HG03045 (cell line): ENCODE measurements around the gene TMEM250.

Source experiments
- ATAC-seq: cut with Tn5 transposase; IDR thresholded peaks from one replicate; pipeline ENCODE4 v1.9.1; 2021; ENCODE audit warnings: mild to moderate bottlenecking, moderate library complexity; ENCODE audit not compliant: unreplicated experiment

Gene TMEM250

DNA sequence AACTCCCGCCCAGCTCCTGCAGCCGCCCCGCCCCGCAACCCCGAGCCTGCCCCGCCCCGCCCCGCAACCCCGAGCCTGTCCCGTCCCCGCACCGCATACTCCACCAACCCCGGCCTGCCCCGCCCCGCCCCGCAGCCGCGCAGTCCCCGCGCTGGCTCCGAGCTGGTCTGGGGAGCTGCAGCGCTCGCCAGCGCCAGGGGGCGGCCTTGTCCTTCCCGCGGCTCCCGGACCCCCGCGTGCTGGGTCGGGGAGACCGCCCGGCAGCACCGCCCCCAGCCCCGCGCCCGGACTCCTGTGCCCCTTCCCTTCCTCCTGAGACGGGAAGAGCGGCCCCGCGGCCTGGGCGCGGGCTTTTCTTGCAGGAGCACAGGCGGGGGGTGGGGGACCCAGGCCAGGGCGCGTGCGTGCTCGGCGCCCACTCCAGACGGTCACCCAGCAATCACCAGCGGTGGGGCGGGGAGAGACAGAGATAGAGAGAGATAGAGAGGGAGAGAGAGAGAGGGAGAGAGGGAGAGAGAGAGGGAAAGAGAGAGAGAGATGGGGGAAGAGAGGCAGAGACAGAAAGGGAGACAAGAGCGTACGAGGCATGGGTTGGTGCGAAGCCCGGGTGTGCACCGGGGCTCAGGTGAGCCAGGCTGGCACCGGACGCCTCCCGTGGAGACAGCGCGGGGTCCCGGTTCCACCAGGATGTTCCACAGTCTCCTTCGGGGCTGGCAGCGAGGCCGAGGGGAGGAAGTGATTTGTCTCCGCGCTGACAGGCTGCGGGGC, 14.7 kb upstream of the TMEM250 start:
- ATAC-seq: no peak

DNA sequence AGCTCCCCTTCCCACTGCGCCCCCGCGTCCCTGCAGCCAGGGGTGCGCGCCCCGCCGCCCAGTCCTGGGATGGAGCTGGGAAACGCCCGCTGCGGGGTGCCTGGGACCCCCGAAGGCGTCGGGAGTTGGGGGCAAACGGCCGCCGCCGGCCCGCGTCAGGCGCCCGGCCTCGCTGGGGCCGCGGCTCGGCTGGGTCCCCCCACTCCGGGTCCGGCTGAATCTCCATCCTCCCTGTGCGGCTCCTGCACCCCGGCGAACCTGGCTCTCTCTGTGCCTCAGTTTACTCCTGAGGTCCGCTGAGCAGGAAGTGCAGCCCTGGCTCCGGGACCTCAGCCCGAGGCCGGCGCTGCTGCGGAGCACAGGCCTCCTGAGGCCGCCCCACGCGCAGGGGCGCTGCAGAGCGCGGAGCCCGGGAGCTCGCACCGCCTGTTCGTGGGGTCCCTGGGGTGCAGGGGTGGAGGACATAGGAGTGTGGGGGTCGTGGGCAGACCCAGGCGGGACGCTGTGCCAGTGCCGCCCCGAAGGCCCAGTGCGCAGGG, 13.9 kb upstream of the TMEM250 start:
- no peak for ATAC-seq

DNA sequence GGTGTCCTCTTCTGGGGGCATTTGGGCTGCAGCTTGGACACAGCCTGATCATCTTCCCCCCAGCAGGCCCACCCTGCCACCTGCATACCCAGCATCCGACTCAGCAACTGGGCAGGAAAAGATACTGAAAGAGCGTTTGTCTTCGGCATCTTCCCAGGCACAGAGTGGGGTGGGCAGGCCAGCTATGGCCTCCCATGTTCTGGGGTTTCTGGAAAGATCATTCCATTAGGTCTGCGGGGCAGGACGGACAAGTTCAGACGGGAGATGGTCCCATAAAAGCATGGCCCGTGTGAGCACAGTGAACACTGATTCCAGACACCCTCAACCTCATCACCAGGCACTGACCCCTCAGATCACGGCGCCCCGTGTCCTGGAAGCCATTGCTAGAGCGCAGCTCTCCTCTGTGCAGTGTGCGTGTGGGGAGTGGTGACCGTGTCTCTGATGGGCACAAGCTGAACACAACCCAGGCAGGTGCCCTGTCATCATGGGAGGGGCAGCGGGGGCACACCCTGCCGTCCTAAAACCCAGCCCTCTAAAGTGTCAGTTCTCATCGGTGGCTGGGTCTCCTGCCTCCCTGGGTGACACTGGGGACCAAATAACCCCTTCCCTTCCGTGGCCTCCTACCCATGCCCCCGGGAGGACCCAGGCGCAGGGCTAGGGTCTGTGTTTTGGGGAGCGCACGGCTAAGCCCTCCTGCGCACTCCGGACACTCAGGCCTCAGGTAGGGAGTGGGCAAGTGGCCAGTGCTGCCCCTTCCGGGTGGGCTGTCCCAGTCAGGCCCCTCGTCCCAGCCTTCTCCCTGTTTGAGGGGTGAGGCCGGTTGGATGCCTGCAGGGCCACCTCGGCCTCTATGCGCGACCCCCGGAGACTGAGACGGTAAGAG, 13.2 kb upstream of the TMEM250 start:
- ATAC-seq: no peak

DNA sequence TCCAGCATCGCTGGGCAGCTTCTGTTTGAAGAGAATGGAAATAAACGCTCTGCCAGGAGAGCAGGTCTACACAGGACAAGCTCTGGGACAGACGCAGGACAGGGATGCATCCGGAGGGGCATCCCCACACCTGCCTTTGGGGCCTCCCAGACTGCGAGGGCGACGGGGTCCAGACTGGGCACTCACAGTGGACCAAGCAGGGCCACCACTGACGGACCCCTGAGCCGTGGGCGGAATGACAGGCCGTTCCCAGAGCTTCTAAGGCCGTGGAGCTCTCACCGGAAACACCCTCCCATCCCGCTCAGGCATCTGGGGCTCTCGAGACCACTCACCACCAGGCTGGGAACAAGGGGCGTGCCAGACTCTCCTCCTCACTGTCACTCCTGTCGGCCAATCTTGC, 10.5 kb upstream of the TMEM250 start:
- ATAC-seq: no peak

DNA sequence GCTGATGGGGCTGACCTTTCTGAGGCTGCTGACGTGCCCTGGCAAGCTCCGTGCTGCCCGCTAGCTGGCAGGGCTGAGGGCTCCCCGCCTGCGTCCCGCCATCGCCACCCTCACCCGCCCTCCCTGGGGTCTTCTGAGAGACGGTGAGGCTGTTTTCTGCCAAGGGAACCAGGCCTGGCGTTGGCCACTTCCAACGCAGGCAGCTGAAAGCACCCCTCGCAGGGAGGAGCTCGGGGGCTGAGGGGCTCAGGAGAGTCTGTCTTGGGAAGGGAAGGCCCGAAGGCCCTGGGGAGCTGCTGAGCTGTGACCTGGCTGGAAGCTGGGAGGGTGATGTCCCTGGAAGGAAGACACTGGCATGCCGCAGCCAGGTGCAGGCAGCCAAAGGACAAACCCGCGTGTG, 9.8 kb upstream of the TMEM250 start:
- ATAC-seq: no peak

DNA sequence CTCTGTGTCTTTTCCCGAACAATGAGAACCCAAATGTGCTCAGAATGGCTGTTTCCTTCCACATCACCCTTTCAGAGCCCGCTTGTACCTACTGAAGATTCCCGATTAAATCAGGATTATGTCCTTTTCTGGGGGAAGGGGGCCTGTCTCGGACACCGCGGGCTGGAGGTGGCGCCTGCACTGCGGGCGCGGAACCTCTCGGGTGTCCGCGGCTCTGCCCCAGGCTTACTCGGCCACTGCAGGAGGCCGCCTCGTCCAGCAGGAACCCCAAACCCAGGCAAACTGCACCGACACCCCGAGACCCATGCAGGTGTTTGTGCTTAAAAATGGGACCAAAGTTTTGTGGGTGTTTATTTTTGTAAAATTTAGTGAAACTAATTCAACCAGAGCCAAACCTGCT, 8.6 kb upstream of the TMEM250 start:
- no peak for ATAC-seq

DNA sequence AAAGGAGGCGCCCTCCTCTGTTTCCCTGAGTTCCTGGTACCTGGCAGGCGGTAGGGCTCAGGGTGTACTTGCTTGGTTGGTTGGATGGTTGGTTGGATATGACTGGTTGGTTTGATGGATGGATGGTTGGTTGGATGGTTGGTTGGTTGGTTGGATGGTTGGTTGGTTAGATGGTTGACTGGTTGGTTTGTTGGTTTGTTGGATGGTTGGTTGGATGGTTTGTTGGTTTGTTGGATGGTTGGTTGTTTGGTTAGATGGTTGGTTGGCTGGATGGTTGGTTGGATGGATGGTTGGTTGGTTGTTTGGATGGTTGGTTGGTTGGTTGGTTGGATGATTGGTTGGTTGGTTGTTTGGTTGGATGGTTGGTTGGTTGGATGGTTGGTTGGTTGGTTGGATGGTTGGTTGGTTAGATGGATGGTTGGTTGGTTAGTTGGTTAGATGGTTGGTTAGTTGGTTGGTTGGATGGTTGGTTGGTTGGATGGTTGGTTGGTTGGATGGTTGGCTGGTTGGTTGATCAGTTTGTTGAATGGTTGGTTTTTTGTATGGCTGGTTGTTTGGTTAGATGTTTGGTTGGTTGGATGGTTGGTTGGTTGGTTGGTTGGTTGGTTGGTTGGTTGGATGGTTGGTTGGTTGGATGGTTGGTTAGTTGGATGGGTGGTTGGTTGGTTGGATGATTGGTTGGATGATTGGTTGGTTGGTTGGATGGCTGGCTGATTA, 6.5 kb upstream of the TMEM250 start:
- ATAC-seq: no peak

DNA sequence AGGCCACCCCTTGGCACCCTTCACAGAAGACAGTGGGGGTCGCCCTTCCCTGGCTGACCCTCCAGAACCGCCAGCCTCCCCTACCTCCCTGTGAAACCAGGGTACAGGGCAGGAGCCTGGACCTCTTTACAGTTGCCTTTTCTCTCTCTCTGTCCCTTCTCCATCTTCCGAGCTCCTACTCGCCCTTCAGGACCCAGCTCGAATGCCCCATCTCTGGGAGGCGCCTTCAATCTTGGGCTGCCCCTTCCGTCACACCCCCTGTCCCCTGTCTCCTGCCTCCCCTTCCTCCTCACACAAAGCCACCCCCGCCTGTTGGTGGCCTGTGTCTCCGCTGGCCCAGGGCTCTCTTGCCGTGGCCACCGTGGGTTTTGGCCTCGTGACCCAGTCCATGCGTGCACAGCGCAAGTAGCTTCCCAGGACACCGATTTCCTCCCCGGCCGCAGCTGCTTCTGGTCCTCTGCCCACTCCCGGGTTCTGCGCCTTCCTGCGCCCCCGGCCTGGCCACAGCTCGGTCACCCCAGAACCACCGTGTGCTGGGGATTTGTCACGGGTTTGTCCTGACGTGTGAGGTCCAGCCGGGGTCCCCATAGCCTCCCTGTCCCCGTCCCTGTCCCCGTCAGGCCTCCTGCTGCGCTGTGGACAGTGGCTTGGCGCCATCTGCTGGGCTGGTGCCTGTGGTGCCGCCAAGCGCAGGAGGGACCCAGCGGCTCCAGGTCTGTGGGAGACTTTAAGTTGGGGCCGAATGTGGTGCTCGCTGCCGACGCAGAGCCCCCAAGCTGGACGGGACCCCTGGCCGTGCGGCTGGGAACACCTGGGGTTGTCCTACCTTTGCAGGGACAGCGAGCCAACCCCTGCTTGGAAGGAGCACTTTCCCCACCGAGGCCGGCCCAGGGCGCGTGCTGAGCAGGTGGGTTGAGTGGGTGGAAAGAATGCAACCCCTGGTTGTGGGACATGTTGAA, 4.0 kb upstream of the TMEM250 start:
- no peak for ATAC-seq

DNA sequence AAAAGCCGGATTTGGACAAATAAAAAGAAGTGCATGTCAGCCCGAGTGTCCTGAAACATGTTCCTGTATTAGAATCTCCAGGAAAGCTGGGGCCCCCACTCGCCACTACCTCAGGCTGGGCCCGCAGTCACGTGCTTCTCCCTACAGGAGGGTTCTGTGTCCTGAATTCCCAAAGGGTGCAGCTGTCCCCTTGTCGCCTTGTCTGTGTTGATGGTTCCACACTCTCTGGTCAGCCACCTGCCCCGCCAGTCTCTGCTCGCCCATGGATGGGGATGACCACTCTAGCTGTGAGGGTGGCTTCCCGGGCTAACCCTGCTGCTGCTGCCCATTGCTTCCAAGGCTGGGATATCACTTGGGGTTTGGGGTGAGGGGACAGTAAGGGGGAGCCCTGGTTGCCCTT, 3.1 kb upstream of the TMEM250 start:
- ATAC-seq: no peak

DNA sequence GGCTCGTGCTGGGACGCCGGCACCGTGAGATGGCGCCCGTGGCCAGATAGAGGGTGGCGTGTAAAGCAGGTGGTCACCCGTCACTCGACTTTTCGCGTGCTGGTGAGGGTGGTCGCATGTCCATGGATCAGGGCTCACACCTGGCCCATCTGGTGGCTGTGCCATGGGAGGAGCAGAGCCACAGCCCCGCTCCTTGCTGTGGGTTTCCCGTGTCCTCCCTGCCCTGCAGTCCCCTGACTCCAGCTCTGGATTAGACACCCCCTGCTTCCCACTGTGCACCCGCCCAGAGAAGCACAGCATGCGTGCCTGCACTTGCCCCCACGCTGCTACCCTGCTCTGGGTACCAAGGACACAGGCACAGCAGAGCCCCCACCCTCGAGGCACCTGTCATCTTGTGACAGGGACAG, 1.8 kb upstream of the TMEM250 start:
- no peak for ATAC-seq

DNA sequence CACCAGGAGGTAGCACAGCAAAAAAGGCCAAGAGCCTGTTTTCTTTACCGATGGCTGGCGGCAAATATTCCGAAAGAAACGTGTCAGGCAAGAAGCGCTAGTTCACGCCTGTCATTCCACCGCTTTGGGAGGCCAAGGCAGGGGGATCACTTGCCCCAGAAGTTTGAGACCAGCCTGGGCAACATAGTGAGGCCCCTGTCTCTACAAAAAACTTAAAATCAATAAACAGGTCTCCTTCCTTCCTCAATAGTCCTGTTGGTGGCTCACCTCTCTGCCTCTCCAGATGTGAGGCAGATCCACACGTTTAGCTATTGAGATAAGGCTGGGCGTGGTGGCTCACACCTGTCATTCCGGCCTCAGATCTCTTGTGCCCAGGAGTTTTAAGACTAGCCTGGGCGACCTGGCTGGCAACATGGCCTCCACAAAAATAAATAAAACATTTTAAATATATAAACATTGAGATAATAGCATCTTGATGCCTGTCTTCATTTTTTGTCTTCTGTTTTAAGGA, 1.3 kb upstream of the TMEM250 start:
- ATAC-seq: no peak

DNA sequence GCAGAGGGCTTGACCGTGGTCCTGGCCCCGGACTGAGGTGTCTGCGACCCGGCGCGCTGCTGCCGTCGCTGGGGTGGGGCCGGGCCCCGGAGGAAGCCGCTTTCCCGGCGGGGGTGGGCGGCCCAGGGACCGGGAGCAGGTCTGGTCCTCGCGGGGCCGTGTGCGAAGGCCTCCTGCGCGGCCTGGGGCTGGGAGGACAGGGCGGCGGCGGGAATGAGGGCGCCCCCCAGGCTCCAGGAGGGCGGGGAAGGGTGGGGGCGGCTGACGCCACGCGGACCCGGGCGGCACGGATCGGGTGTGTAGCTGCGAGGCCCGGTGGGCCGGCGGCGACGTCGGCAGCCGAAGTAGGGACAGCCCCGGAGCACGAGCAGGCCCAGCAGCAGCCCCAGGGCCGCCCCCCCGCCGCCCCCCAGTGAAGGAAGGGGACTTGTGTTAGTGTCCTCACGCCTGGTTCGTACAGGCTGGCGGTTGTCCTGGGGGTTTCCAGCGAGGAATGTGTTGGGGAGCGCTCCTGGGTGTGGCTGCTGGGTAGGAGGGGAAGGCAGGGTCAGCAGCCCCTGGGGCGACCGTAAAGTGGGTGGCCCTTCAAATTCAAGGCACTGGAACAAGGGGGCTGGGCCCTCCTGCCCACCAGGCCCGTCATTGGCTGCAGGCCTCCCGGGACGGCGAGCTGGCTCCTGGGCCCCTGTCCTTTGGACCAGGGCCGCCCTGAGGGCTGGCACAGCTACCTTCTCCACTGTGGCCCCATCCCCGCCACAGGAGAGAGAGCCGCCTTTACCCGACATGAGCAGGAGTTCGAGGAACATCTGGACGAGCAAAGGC, 597 bp upstream of the TMEM250 start:
- ATAC-seq: peak; percentile 2

DNA sequence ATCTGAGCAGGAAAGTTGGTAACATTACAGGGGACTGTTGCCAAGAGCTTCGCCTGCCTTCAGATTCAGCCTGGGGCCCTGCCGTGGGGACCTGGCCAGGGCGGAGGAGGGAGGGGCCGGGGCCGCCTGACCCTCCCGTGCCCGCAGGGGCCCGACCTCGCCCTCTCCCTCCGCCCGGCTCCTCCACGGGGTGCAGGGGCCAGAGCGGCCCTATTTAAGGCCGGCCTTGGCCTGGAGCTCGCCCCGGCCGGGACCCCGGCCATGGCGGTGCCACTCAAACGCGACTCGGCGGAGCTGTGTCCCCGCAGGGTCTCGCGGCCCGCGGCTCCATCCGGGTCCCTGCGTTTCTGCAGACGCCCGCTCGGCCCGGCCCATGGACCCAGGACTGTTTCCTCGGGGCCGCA, 757 bp downstream of the TMEM250 start:
- ATAC-seq: peak; percentile 7

DNA sequence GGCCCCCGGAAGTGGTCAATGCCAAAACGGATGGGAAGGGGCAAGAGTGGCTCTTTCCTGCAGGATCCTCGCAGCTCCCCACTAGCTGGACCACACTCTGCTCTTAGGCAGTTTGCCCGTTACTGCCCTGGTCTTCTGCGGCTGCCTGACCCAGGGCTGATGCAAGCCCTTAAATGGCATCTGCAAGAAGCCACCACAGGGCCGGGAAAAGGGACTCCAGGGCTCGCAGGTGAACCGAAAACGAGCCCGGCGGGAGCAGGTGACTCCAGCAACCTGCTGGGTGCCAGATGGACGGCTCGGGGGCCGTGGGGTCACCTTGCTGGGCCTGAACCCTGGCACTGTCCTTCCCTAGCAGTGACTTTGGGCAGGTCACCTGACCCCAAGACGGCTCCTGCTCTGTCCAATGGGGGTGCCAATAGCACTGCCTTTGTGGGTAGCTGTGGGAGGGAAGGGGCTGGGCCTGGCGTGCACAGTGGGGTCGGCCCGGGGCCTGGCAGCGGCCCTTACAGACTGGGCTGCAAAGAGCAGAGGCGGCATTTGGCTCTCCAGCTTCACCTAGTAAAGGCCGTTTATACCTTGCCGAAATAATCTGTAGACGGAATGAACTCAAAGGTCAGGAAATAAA, 1.3 kb downstream of the TMEM250 start:
- no peak for ATAC-seq

DNA sequence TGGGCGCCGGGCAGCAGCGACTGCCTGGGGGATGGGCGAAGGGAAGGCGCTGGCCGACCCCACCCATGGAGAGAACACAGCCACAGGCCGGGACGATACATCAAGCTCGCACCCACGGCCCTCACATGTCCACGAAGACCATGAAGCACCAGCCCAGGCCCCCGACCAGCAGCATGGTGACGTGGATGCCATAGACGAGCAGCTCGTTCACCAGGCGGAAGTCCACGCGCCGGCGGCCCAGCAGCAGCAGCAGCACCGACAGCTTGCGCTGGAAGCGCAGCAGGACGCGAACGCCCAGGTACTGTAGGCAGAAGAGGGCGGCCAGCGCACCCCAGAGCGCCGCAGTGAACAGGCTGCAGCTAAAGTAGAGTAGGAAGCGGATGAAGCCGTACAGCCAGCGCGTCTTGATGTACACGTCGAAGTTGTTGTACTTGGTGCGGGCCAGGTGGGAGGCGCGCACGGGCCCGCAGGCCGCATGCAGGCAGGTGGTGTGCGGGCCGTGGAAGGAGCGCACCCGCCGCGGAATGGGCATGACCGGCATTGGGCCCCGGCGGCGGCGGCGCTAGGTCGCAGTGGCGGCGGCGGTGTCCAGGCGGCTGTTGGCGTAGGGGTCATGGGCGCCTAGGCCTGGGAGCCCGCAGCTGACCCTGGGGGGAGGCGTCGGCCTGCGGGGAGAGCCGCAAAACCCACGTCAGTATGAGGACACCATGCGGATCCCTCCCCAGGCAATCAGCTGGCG, 2.1 kb downstream of the TMEM250 start:
- ATAC-seq: no peak

DNA sequence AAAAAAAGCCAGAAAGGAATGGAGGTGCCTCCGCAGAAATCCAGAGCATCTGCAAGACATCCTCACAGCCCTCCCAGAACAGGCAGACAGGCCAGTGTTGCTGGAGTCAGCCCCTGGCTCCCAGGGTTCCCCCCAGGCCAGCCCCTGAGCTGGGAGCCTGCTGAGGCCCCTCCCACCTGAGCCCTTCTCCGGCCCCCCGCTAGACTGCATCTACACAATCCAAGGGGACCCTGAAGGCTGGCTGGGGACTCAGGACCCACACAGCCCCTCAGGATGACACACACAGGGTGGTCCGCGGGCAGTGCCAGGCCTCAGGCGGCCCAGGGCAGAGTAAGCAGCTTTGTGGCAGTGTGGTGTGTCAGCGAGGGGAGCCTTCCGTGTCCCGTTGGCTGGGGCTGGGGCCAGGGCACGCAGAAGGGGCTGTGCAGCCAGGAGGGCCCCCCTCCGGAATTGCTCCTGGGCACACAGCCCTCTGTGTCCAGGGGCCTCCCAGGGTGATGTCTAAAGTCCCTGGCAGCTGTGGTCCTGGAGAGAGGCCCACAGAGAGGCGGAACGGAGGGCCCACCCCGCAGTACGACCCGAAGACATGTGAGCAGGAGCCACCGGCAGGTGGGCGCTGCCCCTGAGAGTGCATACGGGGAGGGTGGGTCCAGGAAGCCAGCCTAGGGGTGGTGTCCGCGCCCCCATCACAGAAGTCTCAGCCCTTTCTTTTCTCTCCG, 2.9 kb downstream of the TMEM250 start:
- ATAC-seq: no peak

DNA sequence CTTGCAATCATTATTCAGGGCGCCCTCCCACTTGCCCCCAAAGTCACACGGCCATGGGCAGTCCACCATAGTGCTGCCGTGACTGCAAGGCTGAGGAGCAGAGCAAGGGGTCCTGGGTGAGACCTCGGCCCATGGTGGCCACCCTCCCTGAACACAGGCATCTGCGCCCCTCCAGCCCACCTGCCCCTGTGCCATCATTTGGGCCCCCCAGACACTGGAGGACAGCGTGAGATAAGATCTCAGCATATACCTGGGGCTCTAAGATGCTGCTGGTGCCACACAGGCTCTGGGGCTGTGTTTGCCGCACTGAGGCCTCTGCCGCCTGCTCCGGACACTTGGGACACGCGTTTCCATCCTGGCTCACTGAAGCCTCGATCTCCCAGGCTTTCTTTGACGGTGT, 3.5 kb downstream of the TMEM250 start:
- ATAC-seq: no peak
